Limb (tissue), 2 donors: Measurements from ENCODE around the gene MELTF.

ENCODE experiments used
- DNase-seq, 2 donors: peaks; one replicate each; pipeline ENCODE4 v3.0.0-alpha.2; 2016; ENCODE audit errors: extremely low spot score in 2 of 2

MELTF gene

DNA sequence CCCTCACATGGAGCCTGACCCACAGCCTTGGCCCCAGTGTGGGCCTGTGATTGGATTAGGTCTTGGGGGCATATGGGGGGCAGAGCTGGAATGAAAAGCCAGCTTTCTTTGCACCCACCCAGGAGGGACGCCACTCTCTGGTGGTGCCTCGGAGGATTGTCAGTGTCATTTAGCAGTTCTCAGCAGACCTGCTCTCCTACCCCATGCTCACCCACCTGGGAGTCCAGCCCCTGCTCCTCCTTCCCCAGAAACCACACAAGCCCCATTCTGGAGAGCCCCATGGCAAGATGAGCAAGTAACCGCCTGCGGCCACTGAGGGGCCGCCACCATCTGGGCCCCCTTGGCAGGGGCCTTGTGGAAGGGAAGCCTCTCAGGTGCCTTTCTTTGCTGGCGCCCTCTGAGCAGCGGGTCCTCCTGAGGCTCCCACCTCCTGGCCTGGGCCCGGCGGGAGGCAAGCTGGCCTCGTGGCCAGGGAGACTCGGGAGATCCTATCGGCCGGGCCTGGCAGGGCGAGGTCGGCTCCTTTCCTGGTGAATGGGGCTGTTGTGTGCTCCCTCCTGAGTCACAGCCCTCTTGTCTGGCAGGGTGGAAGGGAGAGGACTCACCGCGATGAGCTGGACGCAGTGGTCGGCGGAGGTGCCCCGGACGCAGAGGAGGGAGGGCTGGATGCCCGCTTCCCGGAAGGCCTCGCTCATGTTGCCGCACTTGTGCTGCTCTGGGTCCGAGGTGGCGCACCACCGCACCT lies 2.3 kb downstream of the MELTF start:
- peak in 1 of 2 donors; percentile 27 for DNase-seq

DNA sequence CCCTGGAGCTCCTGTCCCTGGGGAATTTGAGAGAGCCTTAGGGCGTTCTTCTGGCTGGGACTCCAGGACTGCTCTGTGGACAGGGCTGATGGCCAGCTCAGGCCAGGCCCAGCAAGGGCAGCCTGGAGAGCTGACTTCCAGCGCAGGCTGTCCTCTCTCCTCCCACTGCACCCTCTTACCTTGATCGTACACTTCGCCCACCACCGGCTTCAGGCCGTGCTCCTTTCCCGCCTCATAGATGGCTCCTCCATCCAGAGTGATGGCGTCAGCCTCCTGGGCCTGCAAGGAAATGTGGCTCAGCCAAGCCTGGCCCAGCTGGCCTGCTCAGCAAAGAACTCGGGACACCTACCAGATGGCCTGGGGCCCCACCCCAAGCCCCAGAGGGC lies 3.1 kb downstream of the MELTF start:
- DNase-seq, result peak in 1 of 2 donors; percentile 26

DNA sequence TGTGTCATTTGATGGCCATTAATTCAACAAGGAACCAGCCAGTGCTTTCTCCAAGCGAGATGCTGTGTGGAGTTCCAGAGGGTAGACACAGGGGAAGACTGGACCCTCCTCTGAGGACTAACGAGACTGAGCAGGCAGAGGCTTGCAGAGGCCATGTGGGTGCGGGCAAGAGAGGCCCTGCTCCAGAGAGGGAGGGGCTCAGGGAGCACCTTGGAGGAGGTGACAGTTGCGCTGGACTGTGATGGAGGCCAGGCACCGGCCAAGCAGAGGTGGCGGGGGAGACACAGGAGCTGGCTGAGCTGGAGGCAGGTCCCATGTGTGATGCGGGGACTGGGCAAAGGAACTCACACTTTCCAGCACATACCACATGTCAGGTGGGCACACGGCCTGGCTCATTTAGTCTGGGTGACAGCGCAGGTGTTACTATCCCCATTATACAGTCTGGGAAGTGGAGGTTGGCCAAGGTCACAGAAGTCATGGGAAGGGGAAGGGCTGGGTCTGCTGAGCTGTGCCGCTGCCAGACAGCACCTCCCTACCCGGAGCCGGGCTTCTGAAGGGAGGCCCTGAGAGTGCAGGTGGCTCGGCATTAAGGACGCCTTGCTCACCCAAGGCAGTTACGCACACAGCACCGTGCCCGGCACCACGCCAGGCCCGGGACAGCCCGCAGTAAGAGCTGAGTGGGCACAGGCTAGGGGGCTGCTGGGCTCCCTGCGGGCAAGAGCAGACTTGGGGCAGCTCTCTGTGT lies 3.7 kb downstream of the MELTF start:
- peak in 1 of 2 donors; percentile 26 for DNase-seq

GRCh38 chr3:197024881-197025735 lies 4.5 kb downstream of the MELTF start:
- DNase-seq, result no peak

DNA sequence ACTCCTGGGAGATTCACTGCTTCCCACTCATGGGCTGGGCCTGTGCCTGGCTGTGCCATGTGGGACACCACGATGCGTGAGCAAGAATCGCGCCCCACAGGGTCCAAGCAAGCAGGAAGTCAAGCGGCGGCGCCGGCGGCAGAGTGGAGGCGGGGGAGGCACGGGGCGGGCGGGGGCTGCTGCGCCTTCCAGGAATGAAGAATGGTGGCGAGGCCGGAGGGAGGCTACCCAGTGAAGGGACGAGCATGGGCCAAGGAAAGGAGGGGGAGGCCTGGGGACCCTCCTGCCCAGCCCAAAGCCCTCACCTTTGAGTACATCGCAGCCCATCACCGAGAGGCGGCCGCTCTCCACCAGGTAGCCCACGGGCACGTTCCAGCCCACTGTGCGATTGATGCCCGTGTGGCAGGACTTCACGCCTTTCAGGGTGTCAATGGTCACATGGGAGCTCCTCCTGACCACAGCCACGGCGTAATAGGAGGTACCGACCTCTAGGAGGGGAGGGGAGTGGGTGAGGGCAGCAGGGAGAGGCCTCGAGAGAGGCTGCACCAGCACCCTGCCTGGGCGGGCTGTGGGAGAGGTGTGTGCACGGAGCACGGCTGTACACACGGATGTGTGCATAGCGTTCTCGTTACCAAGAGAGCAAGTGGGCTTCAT lies 5.5 kb downstream of the MELTF start:
- peak in 1 of 2 donors; percentile 35 for DNase-seq

- peak in 1 of 2 donors; percentile 33 for DNase-seq
Measured at GRCh38 chr3:197023241-197023997, 6.2 kb downstream of the MELTF start.

- DNase-seq, result peak in 1 of 2 donors; percentile 37
Measured at GRCh38 chr3:197022405-197023231, 7.0 kb downstream of the MELTF start.

DNA sequence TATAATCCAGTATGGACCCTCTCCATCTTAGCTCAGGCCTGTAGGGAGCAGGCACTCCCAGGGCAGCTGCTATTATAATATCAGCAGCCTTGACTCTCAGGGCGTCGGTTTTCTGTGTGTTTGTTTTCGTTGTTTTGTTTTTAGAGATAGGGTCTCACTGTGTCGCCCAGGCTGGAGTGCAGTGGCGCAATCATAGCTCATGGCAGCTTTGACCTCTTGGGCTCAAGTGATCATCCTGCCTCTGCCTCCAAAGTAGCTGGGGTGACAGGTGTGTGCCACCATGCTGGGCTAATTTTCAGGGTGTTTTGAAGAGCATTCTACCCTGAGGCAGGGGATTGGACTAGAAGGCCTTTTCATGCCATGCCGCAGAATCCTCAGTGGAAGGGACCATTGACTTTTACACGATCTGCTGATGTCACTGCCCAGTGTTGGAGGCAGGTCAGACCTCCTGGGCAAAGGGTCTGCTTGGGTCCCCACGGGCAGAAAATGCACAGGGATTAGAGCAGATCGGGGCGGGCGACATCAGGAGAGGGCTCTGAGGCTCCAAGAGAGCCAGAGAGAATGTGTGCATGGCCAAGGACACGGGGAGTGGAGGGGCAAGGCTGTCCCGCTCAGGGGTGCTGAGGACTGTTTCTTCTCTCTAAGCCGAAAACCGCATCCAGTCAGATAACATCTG lies 7.8 kb downstream of the MELTF start:
- peak in 1 of 2 donors; percentile 28 for DNase-seq

- DNase-seq, result no peak
Measured at GRCh38 chr3:197021231-197021630, 8.4 kb downstream of the MELTF start.

- DNase-seq, result no peak
Measured at GRCh38 chr3:197019535-197019934, 10.1 kb downstream of the MELTF start.

GRCh38 chr3:197019021-197019420 lies 10.6 kb downstream of the MELTF start:
- DNase-seq, result no peak

DNA sequence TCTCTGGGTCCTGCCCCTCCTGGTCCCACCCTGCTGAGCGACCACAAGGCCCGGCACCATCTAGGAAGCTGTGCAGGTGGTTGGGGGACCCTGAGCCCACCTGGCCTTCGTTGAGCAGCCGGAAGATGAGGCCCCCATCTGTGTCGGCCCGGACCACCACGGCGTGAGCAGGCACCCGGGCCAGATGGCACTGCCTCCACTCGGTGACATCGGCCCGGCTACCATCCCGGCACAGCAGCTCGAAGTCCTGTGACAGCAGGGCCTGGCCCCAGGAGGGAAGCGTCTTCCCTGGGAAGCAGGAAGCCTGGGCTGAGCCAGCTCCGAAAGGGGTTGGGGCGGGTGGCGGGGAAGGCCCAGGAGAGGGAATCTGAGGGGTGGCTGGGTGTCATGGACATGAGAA lies 12.6 kb downstream of the MELTF start:
- DNase-seq, result no peak

DNA sequence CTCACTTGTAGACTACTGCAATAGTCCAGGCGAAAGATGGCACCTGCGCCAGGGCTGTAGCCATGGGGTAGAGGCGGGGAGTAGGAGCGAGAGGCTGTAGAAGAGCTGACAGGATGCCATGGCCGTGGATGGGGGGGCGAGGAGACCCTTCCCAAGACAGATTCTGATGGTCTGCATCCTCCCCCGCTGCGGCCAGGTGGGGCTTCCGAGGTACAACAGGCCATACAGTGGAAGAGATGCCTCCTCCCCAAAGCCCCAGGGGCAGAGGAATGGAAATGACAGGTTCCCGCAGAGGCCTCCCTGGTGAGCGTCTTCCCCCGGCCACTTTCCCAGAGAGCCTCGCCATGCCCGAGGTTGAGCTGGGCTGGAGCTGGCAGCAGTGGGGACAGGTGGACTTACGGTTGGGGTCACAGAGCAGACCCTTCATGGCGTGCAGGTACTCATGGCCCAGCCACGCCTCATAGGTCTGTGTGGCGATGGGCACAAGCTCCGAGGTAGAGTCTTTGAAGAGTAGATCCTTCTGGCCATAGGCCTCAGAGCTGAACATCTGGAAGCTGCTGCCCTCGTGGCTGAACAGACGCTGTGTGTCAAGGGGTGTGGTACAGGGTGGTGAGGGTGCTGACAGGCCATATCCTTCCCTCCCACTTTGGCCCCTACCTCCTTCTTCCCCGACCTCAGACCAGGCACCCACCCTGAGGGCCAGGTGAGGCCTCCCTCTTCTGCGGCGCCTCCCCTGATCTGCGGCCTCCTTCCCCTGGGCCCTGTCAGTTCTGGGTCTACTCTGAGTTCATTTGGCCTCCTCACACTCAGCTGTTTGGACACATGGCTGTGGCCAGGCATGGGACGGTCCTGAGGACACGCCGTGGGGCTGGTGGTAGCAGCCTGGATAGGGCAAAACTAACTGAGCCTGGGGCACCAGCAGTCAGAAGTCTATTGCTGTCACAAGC lies 13.6 kb downstream of the MELTF start:
- no peak for DNase-seq

DNA sequence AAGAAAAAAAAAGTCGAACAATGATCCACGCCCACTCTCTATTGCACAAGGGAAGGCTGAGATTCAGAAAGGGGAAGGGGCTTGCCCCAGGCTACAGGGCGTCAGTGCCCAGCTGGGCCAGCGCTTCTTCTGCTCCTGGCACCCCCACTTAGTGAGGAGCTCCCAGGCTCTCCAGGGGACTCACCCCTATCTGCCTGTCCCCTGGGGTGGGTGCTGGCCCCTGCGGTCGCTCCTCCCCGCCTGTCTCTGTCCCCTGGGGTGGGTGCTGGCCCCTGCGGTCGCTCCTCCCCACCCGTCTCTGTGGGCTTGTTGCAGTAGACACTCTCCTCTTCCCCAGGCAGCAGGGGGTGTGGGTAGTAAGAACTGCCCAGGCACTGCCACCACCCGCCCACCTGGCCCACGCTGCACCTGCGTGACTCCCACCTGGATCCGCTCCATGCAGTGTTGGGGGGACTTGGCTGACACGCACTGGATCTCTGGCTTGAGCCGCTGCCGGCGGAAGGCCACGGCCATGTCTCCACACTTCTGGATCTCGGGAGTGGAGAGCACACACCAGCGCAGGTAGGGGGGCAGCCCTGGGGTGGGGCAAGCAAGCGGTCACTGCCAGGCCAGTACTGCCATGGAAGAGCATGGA lies 14.6 kb downstream of the MELTF start:
- DNase-seq, result no peak

DNA sequence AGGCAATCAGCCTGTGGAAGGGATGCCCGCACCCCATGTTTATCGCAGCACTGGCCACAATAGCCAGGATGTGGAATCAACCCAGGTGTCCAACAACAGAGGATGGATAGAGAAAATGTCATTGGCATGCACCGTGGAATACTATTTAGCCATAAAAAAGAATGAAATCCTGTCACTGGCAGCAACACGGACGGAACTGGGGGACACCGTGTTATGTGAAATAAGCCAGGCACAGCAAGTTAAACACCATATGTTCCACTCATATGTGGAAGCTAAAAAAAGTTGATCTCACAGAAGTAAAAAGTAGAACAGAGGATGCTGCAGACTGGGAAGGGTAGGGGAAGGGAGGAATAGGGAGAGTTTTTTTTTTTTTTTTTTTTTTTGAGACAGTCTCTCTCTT lies 15.6 kb downstream of the MELTF start:
- no peak for DNase-seq

DNA sequence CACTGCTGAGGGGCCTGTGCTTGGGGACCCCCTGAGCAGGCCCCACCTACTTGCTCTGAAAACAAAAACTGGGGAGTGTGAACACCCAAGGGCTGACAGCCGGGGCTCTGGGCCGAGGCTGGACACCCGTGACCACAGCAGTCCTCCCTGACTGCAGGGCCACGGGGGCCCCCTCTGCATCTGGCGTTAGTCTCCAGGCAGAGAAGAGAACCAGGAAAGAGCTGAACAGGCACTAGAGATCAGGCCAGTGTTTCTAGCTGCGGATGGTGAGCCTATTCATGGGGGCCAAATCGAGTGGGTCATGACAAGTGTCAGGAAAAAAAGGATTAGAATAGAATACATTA lies 17.1 kb downstream of the MELTF start:
- DNase-seq, result no peak

DNA sequence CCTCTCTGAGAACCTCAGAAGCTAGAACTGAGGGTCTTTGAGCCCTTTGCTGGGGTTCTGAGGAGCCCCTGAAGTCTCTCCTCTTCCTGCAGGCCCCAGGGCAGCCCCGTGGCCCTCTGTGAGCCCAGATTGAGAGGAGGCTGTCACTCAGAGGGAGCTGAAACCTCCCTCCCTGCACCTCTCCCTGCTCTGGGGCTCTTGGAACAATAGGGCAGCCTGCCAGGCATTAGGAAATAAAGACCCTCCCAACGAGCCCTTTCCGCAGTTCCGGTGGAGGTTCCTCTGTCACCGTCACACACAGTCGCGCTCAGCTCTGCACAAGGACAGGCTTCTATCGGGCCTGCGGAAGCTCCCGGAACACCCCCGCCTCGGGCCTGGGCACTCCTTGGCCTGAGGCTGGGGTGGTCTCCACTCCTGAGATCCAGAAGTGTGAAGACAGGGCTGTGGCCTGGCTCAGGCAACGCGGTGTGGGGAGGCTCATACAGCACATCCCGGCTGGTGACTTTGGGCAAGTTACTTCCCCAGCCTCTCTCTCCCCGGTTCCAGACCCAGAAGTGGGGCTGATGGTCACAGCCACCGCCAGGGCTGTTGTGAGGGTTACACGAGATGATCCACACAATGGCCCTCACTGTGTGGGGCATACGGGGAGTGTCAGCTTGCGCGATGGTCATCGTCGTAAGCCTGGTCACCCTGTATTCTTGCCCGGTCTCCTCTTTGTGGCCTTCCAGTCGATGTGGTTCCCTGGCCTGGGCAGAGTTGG lies 17.7 kb downstream of the MELTF start:
- no peak for DNase-seq
